Immature natural killer cell (primary cell): ENCODE data around the gene MTMR10. TPM values are rescaled to one million over a fixed set of nuclear protein-coding genes. Genes with fewer than 3 reads are reported as not detected.
A peak's percentile ranks its signal among the peaks of the same experiment; 100 is the strongest.

Experiments
- DNase-seq, 3 donors: peaks; one replicate each; pipeline ENCODE4 v3.0.0; 2022; ENCODE audit warnings: mixed read lengths in 1 of 3
- H3K27ac Mint-ChIP-seq, 6 donors: one replicate each; pipeline ENCODE4 v1.8.0; 2020; ENCODE audit warnings: mixed read lengths in 6 of 6, mild to moderate bottlenecking in 5 of 6, inconsistent platforms in 4 of 6, moderate library complexity in 3 of 6
- H3K27me3 Mint-ChIP-seq, 3 donors: one replicate each; pipeline ENCODE4 v1.8.0; 2020 to 2021; ENCODE audit warnings: low read depth in 3 of 3, mild to moderate bottlenecking in 3 of 3, mixed read lengths in 3 of 3, moderate library complexity in 3 of 3, inconsistent platforms in 1 of 3
- H3K36me3 Mint-ChIP-seq, 3 donors: one replicate each; pipeline ENCODE4 v1.8.0; 2020; ENCODE audit warnings: mixed read lengths in 3 of 3, inconsistent platforms in 2 of 3, mild to moderate bottlenecking in 2 of 3
- H3K4me1 Mint-ChIP-seq, 2 donors: one replicate each; pipeline ENCODE4 v1.8.0; 2020; ENCODE audit warnings: inconsistent platforms in 2 of 2, mild to moderate bottlenecking in 2 of 2, mixed read lengths in 2 of 2, moderate library complexity in 1 of 2
- H3K4me3 Mint-ChIP-seq, 5 donors: one replicate each; pipeline ENCODE4 v1.8.0; 2020; ENCODE audit warnings: mild to moderate bottlenecking in 5 of 5, mixed read lengths in 5 of 5, inconsistent platforms in 3 of 5, moderate library complexity in 3 of 5
- H3K9me3 Mint-ChIP-seq, 6 donors: one replicate each; pipeline ENCODE4 v1.8.0; 2020; ENCODE audit warnings: mild to moderate bottlenecking in 6 of 6, mixed read lengths in 6 of 6, inconsistent platforms in 4 of 6, moderate library complexity in 3 of 6
- polyA plus RNA-seq, 3 donors: library from polyadenylated mRNA; unstranded; fragments of 300-500 nt; fragmentation: Illumina TruSeq; gene quantifications; one replicate each; pipeline ENCODE4 v1.2.3, GENCODE V29; 2021

Gene MTMR10
- polyA plus RNA-seq, 3 donors from 2014 or later, result 3.3 to 10.7 (median 4.0) TPM

DNA sequence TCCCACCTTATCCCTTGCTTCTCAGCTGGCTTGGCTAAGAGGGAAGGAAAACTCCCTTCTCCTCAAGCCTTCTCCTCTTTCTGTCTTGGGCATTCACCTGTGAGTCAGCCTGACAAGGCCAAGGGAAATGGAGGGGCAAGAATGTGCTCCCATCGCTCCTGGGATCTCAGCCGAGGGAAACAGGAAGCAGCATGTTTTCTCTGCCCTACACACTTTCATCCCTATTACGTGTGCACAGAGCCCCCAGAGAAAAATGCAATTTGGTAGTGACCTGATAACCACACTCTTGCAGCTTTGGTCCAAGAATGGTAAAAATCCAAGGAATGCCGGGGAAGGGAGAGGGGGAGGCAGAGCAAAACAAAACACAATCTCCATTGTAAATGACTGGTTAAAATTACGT is 32.9 kb upstream of the MTMR10 start:
- no peak overlapping the region for H3K27ac Mint-ChIP-seq
- H3K36me3 Mint-ChIP-seq, result no peaks in the 10 kb centered on the region
- H3K4me1 Mint-ChIP-seq, result peaks cover 6 to 27% of the 10 kb centered on the region in 2 donors
- H3K4me3 Mint-ChIP-seq, result no peak overlapping the region
- peaks cover 0 to 3% (median 2%) of the 10 kb centered on the region in 3 donors for H3K27me3 Mint-ChIP-seq
- DNase-seq, result no peak
- H3K9me3 Mint-ChIP-seq, result no peaks in the 10 kb centered on the region

DNA sequence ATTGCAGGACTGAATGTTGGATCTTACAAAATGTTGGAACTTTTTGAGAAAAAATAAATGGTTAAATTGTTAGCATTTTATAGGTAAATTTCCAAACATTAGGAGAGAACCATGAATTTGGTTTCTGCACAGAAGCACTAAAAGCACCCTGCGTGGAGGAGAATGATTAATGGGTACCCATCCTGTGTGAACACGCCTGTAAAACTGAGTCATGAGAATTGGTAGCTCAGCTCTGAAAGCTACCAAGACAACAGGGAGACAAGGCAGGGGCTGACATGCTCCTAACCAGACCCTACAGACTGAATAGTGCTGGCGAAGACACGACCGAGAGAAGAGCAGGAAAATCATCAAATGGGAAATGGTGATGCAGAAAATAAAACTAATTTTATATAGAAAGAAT is 32.4 kb upstream of the MTMR10 start:
- H3K36me3 Mint-ChIP-seq, result no peaks in the 10 kb centered on the region
- no peaks in the 10 kb centered on the region for H3K9me3 Mint-ChIP-seq
- H3K4me3 Mint-ChIP-seq, result no peak overlapping the region
- peaks cover 0 to 3% (median 2%) of the 10 kb centered on the region in 3 donors for H3K27me3 Mint-ChIP-seq
- no peak overlapping the region for H3K27ac Mint-ChIP-seq
- peaks cover 6 to 27% of the 10 kb centered on the region in 2 donors for H3K4me1 Mint-ChIP-seq
- no peak for DNase-seq

DNA sequence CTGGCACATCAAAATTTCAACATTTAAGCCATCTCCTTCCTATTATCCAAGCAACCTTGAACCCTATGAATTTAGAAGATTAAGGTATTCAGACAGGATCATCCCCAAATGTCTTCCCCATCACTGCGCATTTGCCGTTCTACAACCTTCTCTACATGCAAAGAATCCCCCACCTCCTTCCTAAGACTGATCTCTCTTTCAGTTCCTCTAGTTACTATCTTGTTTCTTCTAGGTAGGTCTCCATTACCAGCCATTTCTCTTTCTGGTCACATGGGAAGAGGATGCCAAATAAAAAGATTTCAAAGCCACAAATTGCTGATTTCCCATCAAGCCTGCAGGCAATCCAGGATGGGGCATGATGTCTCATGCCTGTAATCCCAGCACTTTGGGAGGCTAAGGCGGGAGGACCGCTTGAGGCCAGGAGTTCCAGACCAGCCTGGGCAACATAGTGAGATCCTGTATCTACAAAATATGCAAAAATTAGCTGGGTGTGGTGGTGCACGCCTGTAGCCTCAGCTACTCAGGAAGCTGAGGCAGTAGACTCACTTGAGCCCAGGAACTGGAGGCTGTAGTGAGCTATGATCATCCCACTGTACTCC is 29.7 kb upstream of the MTMR10 start:
- Mint-ChIP-seq H3K27ac (no peak overlapping the region), H3K27me3 (peaks cover 0 to 3% (median 2%) of the 10 kb centered on the region in 3 donors), H3K9me3 (no peaks in the 10 kb centered on the region), H3K4me3 (no peak overlapping the region), H3K4me1 (peaks cover 4 to 13% of the 10 kb centered on the region in 2 donors), H3K36me3 (no peaks in the 10 kb centered on the region)
- DNase-seq, result no peak

DNA sequence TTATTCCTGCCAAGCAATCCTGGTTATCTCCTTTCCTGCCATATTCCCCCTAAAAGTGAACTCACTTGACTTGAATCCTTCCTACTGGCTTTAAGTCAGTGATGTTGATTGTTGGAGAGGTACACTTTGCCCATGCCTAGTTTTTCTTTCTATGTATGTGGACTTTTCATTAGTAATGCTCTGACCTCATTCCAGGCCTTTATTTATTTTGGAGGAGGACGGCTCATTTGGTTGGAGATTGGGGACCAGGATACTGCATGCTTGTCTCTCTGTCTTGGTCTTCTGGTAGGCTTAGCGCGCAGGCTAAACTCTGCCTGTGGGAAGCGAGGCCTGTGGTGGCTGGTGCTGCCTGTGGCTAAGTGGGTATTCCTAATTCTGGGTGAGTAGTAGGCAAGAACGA is 29.1 kb upstream of the MTMR10 start:
- Mint-ChIP-seq H3K9me3 (no peaks in the 10 kb centered on the region), H3K4me1 (peaks cover 5 to 16% of the 10 kb centered on the region in 2 donors), H3K4me3 (no peak overlapping the region), H3K27ac (no peak overlapping the region), H3K36me3 (no peaks in the 10 kb centered on the region), H3K27me3 (peaks cover 0 to 3% (median 2%) of the 10 kb centered on the region in 3 donors)
- DNase-seq, result no peak

DNA sequence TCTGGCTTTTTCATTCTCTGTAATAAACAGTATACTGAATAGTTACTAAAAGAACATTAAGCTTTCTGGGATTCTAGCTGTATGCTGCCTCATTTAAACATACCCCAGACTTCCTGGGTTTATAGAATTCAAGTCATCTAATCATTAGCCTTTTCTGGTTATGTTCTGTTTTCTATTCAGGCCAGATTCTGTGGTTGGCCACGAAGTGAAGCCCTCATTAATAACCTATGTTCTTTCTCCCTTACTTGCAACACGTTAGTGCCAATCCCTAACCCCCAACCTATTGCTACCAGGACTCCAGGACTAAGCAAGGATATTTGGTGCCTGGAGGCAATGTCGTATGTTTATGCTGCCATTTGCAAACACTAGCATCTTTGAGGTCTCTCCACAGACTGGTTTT is 28.6 kb upstream of the MTMR10 start:
- DNase-seq, result no peak
- H3K4me1 Mint-ChIP-seq, result peaks cover 7 to 16% of the 10 kb centered on the region in 2 donors
- no peak overlapping the region for H3K4me3 Mint-ChIP-seq
- H3K27ac Mint-ChIP-seq, result no peak overlapping the region
- H3K27me3 Mint-ChIP-seq, result peaks cover 0 to 3% (median 2%) of the 10 kb centered on the region in 3 donors
- H3K36me3 Mint-ChIP-seq, result no peaks in the 10 kb centered on the region
- no peaks in the 10 kb centered on the region for H3K9me3 Mint-ChIP-seq

DNA sequence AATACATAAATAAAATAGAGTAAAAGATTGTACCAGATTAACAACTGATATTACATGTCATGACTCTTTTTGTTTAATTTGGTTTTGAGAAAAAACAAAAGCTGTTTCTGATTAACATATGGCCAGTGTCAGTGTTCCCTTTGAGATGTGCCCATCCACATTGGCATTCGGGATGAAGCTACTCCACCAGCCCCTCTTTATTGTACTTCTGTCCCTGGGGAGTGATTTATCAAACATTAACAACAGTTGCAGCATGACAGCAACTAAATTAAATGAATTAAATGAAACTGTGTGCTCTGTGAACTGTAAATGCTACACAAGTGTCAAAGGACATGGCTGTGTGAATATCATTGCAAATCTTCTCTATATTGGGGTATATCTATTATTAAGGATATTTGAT is 25.9 kb upstream of the MTMR10 start:
- peaks cover 17 to 26% of the 10 kb centered on the region in 2 donors for H3K4me1 Mint-ChIP-seq
- H3K27me3 Mint-ChIP-seq, result peaks cover 0 to 1% (median 0%) of the 10 kb centered on the region in 3 donors
- H3K36me3 Mint-ChIP-seq, result peaks cover 5 to 8% (median 5%) of the 10 kb centered on the region in 3 donors
- peaks cover 0 to 10% (median 6%) of the 10 kb centered on the region in 6 donors for H3K9me3 Mint-ChIP-seq
- no peak overlapping the region for H3K4me3 Mint-ChIP-seq
- no peak overlapping the region for H3K27ac Mint-ChIP-seq
- no peak for DNase-seq

DNA sequence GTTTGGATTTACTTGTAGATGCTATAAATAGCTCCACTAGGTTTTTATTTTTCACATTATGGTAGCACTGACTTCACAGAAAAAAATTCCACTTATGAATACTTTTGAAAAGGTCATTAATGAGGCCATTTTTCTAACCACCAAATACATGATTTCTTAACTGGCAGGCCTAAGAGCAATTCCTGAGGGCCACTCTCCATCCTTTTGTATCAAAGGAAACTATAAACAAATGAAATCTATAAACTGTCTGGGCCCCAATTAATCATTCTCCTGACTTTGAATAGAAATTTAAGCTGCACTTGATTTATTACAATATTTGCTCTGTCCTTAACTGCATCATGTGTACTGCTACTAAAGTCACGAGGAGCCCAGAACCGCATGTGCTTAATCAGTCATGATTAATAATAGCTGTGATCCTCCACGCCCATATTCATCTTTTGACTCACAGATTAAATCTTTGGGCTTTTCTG is 25.1 kb upstream of the MTMR10 start:
- Mint-ChIP-seq H3K9me3 (peaks cover 0 to 12% (median 9%) of the 10 kb centered on the region in 6 donors), H3K36me3 (peaks cover 8 to 13% (median 10%) of the 10 kb centered on the region in 3 donors), H3K4me1 (peaks cover 17 to 26% of the 10 kb centered on the region in 2 donors), H3K27me3 (peaks cover 0 to 1% (median 0%) of the 10 kb centered on the region in 3 donors), H3K4me3 (no peak overlapping the region), H3K27ac (no peak overlapping the region)
- no peak for DNase-seq

DNA sequence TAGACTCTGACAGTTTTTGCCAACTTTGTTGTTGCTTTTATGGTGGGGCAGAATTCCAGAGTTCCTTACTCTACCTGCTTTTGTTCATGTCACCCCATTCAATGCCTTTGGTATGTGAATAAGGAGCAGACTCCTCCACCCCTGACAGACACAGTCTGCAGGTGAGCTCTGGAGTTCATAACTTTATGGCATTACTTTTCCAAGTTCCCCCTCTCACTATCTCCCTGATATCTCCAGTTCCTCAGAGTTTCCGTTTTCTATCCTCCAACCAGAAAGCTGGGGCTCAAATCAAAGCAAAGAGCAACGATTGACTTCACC is 23.1 kb upstream of the MTMR10 start:
- H3K36me3 Mint-ChIP-seq, result peaks cover 8 to 13% (median 10%) of the 10 kb centered on the region in 3 donors
- H3K9me3 Mint-ChIP-seq, result peaks cover 0 to 12% (median 9%) of the 10 kb centered on the region in 6 donors
- H3K4me1 Mint-ChIP-seq, result peaks cover 17 to 30% of the 10 kb centered on the region in 2 donors
- H3K27ac Mint-ChIP-seq, result peak overlapping the region in 2 of 6 donors; percentile 53 to 55
- DNase-seq, result no peak
- no peak overlapping the region for H3K4me3 Mint-ChIP-seq
- no peaks in the 10 kb centered on the region for H3K27me3 Mint-ChIP-seq

DNA sequence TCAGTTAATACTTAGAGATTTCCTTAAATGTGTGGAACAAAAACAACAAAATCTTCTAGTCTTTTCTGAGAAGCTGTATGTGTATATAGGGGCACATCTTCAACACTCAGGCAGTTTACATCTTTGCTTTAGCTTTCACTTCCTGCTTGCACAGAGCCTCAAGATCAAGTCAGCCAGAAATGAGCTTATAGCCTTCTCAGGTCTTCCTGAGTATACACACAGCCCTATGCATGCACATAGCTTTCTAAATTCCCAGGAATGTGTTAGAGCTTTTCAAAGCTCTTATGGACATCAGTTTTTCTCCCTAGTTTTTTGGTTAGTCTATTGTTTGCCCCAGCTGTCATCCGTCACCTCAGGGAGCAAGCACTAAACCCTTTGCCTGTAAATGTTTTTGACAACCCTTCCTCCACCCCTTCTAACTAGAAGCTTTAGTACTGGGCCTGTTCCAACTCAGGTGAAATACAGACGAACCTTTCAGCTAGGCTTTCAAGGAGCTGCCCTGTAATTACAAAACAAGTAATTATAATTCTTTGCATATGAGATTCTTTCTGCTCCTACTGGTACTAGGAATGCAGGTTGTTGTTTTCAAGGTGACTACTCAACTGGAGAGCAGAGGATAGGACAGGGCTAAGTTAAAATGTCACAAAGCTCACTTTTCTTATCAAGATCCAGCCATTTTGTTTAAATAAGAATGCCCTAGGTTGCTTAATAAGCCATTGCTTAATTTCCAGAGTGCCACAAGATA is 22.6 kb upstream of the MTMR10 start:
- no peak for DNase-seq
- H3K36me3 Mint-ChIP-seq, result peaks cover 8 to 13% (median 10%) of the 10 kb centered on the region in 3 donors
- peak overlapping the region in 4 of 5 donors; percentile 7 to 36 (median 25) for H3K4me3 Mint-ChIP-seq
- no peaks in the 10 kb centered on the region for H3K27me3 Mint-ChIP-seq
- peaks cover 21 to 35% of the 10 kb centered on the region in 2 donors for H3K4me1 Mint-ChIP-seq
- peaks cover 0 to 12% (median 9%) of the 10 kb centered on the region in 6 donors for H3K9me3 Mint-ChIP-seq
- peak overlapping the region; percentile 27 to 83 (median 54) for H3K27ac Mint-ChIP-seq

DNA sequence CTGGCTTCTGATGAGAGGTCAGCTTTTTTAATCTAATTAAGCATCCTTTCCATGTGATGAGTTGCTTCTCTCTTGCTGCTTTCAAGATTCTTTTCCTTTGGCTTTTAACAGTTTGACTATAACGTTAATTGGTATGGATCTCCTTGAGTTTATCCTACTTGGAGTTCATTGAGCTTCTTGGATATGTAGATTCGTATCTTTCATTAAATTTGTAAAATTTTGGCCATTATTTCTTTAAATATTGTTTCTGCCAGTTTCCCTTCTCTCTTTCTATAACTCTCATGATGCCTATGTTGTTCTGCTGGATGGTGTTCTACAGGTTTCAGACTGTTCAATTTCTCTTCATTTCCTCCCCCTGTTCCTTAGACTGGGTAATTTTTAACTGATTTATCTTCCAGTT is 21.0 kb upstream of the MTMR10 start:
- no peaks in the 10 kb centered on the region for H3K27me3 Mint-ChIP-seq

DNA sequence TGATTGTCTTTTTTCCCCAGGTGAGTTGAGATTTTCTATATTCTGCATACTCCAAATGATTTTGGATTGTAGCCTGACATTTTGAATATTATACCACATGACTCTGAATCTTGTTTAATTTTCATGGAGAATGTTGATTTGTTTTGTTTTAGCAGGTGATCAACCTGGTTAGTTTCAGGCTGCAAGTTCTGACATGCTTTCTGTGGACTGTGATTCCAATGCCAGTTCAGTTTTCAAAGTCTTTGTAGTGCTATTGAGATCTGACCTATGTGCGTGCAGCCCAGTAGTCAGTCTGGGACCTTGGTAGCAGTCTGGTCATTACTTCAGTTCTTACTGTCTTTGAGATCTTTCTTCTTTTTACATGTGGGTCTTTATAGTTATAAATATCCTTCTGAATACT is 18.6 kb upstream of the MTMR10 start:
- no peak for DNase-seq
- H3K4me1 Mint-ChIP-seq, result peaks cover 32 to 63% of the 10 kb centered on the region in 2 donors
- peaks cover 8 to 13% (median 10%) of the 10 kb centered on the region in 3 donors for H3K36me3 Mint-ChIP-seq
- H3K27ac Mint-ChIP-seq, result no peak overlapping the region
- no peak overlapping the region for H3K4me3 Mint-ChIP-seq
- H3K27me3 Mint-ChIP-seq, result peaks cover 0 to under 1% (median 0%) of the 10 kb centered on the region in 3 donors
- peaks cover 0 to 12% (median 9%) of the 10 kb centered on the region in 6 donors for H3K9me3 Mint-ChIP-seq

More for the DNA sequence above, 21.0 kb upstream of the MTMR10 start:
- no peak for DNase-seq
- Mint-ChIP-seq H3K36me3 (peaks cover 8 to 13% (median 10%) of the 10 kb centered on the region in 3 donors), H3K4me1 (peaks cover 25 to 47% of the 10 kb centered on the region in 2 donors), H3K4me3 (no peak overlapping the region), H3K27ac (no peak overlapping the region), H3K9me3 (peaks cover 0 to 12% (median 9%) of the 10 kb centered on the region in 6 donors)

DNA sequence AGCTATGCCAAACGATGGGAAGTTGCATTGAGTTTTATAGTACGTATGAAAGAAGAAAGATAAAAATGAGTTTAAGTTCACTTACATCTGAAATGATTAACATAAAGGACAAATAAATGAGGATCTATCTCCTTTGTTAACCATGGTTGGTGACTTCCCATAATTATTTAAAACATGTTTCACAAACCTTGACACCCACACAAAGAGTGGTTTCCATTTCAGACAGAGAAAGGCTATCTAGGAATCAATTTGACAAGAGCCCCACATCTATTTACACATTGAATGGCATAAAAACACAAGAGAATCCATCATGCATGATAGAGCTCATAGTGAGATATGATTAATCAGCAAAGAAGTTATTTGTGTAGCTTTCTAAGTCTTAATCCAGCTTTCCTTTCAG is 14.2 kb upstream of the MTMR10 start:
- Mint-ChIP-seq H3K4me1 (peaks cover 34 to 70% of the 10 kb centered on the region in 2 donors), H3K27me3 (peaks cover 3 to 7% (median 6%) of the 10 kb centered on the region in 3 donors), H3K36me3 (no peaks in the 10 kb centered on the region), H3K9me3 (no peaks in the 10 kb centered on the region), H3K27ac (peak overlapping the region in 1 of 6 donors; percentile 80), H3K4me3 (peak overlapping the region in 3 of 5 donors; percentile 42 to 87 (median 43))
- no peak for DNase-seq

DNA sequence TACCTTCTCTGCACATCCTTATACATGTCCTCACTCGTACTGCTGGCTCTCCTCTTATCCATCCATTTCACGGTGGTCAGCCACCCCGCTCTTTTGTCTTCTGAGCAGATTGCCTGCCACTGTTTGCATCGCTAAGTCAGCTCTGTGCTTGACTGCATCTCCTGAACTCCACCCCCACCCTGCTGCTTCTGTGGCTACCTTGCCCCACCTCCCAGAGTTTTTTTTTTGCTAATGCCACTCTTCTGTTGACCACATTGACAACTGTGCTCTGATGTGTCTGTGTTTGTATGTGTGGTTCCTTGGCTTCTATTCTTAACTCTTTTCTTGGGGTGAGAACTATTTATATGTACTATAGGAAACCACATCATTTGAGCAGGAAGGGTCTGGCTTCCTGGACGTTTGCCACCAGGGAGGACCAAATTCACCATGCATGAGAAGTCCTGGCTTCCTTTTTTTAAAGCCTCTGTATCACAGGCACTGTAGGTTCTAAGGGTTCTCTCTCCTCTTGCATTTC is 12.8 kb upstream of the MTMR10 start:
- Mint-ChIP-seq H3K27ac (peak overlapping the region; percentile 15 to 80 (median 57)), H3K4me3 (peak overlapping the region; percentile 60 to 87 (median 74)), H3K4me1 (peaks cover 31 to 63% of the 10 kb centered on the region in 2 donors), H3K27me3 (peaks cover 3 to 7% (median 6%) of the 10 kb centered on the region in 3 donors), H3K9me3 (no peaks in the 10 kb centered on the region), H3K36me3 (no peaks in the 10 kb centered on the region)
- peak; percentile 72 to 80 (median 77) for DNase-seq

DNA sequence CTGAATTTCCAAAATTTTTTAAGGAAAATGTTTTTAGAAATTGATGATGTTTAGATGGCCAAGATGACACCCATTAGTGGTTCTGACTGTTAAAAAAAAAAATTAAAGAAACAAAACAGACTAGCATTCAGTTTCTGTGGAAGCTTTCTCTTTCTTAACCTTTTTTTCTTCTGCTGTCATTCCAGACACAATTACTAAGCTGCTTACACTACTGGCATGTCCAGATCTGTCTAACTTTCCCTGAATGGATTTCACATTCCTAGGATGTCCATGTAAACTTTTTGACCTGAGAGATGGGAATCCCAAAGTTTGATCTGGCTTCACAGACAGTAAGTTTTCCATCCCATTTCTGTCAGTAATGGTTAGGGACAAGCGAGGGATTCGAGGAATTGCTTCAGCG is 10.3 kb upstream of the MTMR10 start:
- H3K27ac Mint-ChIP-seq, result no peak overlapping the region
- no peaks in the 10 kb centered on the region for H3K36me3 Mint-ChIP-seq
- H3K4me1 Mint-ChIP-seq, result peaks cover 24 to 41% of the 10 kb centered on the region in 2 donors
- H3K4me3 Mint-ChIP-seq, result no peak overlapping the region
- no peak for DNase-seq
- peaks cover 4 to 7% (median 6%) of the 10 kb centered on the region in 3 donors for H3K27me3 Mint-ChIP-seq
- no peaks in the 10 kb centered on the region for H3K9me3 Mint-ChIP-seq
